Skeletal muscle cell (primary cell): ENCODE data around the gene TRIM7.
"Not testable (repeated sequence)": the region's sequence is repeated elsewhere in the genome, so short reads cannot be mapped to it uniquely, and the experiment has no call there.

ENCODE experiments used
- DNase-seq: peaks from one replicate; pipeline ENCODE4 v3.0.0-alpha.2; 2010; ENCODE audit warnings: low read depth
- H3K4me3 ChIP-seq: 2 replicates; pipeline ENCODE4 v1.5.1; 2011; ENCODE audit warnings: low read depth, mild to moderate bottlenecking, control low read depth, low read length, moderate library complexity

The TRIM7 gene

GRCh38 chr5:181215997-181216989, 11.3 kb upstream of the TRIM7 start:
- H3K4me3 ChIP-seq: peak overlapping the region; percentile 49
- DNase-seq: no peak

GRCh38 chr5:181214249-181214648, 9.3 kb upstream of the TRIM7 start:
- not testable (repeated sequence) for H3K4me3 ChIP-seq, DNase-seq

DNA sequence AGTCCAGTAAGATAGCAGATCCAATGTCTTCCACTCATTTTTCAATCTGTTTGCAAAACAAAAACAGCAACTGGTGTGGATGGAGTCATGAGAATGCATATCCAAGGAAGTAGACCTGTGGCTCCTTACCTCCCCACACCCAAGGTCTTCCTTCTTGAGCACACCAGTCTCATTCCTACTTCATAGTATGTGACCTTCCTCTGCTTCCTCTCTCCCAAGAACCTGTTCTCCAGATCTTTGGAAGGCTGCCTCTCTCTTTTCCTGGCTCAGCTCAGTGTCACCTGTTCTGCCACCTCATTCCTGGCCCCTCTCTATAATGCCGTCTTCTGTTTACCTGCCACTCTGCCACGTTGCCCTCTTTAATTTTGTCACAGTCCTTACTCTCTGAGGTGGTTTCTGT, 7.9 kb upstream of the TRIM7 start:
- no peak for DNase-seq
- H3K4me3 ChIP-seq: no peak overlapping the region

- no peak overlapping the region for H3K4me3 ChIP-seq
- no peak for DNase-seq
Measured at GRCh38 chr5:181212080-181212479, 7.1 kb upstream of the TRIM7 start.

GRCh38 chr5:181211208-181211607, 6.2 kb upstream of the TRIM7 start:
- H3K4me3 ChIP-seq: no peak overlapping the region
- no peak for DNase-seq

GRCh38 chr5:181210698-181211097, 5.7 kb upstream of the TRIM7 start:
- DNase-seq, H3K4me3 ChIP-seq: not testable (repeated sequence)

GRCh38 chr5:181210148-181210547, 5.2 kb upstream of the TRIM7 start:
- DNase-seq, H3K4me3 ChIP-seq: not testable (repeated sequence)

DNA sequence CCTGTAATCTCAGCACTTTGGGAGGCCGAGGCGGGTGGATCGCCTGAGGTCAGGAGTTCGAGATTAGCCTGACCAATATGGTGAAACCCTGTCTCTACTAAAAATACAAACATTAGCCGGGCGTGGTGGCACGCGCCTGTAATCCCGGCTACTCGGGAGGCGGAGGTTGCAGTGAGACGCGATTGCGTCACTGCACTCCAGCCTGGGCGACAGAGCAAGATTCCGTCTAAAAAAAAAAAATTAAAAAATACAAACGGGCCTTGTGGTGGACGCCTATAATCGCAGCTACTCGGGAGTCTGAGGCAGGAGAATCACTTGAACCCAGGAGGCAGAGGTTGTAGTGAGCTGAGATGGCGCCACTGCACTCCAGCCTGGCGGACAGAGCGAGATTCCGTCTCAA, 4.0 kb upstream of the TRIM7 start:
- not testable (repeated sequence) for DNase-seq, H3K4me3 ChIP-seq

- DNase-seq: no peak
- H3K4me3 ChIP-seq: peak overlapping the region; percentile 57
Measured at GRCh38 chr5:181207960-181208253, 2.9 kb upstream of the TRIM7 start.

- DNase-seq: peak; percentile 73
Measured at GRCh38 chr5:181207214-181207959, 2.4 kb upstream of the TRIM7 start.

GRCh38 chr5:181205761-181206649, 1.0 kb upstream of the TRIM7 start:
- DNase-seq: no peak
- peak overlapping the region; percentile 61 for H3K4me3 ChIP-seq

More at GRCh38 chr5:181207214-181207959, 2.4 kb upstream of the TRIM7 start:
- H3K4me3 ChIP-seq: peak overlapping the region; percentile 57

DNA sequence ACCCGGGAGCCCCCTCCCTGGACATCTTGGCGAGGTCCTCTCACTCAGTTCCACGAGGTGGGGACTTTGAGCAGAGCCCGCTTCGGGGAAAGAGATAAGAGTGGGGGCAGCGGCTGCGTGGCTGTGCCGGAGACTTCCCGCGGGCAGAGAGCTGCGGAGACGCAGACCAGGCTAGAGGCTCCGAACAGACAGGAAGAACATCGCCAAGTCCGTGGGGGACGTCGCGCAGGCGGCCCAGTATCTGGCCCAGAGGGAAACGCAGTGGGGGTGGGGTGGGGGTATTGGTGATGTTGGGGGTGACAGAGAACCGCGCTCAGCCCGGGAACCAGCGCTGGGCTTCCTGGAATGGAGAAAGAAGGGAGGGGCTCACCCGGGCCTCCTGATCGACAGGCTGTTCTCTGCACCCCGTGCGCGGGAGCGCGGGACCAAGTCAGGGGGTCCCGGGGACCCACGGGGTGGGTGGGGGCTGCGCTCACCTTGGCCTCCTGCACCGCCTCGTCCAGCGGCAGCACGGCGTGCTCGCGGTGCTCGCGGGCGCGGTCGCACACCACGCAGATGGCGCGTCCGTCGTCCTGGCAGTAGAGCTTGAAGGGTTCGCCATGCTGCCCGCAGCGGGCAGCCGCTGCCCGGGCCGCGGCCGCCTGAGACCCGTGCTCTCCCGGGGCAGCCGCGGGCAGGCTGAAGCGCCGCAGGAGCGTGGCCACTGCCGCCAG, 727 bp downstream of the TRIM7 start:
- H3K4me3 ChIP-seq: peak overlapping the region; percentile 61
- DNase-seq: no peak

DNA sequence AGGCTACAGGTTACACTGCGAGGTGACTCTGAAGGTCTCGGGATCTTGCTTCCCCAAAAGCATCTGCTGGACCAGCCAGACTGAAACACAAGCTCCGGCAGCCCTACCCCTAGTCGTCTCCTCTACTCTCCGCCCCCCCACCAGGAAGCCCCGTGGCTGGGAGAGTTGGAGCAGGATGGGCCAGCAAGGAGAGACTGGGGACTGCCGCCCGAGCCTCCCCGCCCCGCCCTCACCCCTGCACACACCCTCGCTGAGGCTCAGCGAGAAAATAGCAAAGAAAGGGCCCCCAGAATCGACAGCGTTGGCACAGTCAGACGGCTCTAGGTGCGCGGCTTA, 1.3 kb downstream of the TRIM7 start:
- H3K4me3 ChIP-seq: peak overlapping the region; percentile 61
- no peak for DNase-seq

- no peak for DNase-seq
- H3K4me3 ChIP-seq: no peak overlapping the region
Measured at GRCh38 chr5:181203093-181203711, 1.8 kb downstream of the TRIM7 start.

GRCh38 chr5:181200816-181201215, 4.2 kb downstream of the TRIM7 start:
- no peak for DNase-seq

GRCh38 chr5:181199881-181200638, 4.9 kb downstream of the TRIM7 start:
- DNase-seq: no peak
- no peak overlapping the region for H3K4me3 ChIP-seq

More at GRCh38 chr5:181200816-181201215, 4.2 kb downstream of the TRIM7 start:
- no peak overlapping the region for H3K4me3 ChIP-seq

DNA sequence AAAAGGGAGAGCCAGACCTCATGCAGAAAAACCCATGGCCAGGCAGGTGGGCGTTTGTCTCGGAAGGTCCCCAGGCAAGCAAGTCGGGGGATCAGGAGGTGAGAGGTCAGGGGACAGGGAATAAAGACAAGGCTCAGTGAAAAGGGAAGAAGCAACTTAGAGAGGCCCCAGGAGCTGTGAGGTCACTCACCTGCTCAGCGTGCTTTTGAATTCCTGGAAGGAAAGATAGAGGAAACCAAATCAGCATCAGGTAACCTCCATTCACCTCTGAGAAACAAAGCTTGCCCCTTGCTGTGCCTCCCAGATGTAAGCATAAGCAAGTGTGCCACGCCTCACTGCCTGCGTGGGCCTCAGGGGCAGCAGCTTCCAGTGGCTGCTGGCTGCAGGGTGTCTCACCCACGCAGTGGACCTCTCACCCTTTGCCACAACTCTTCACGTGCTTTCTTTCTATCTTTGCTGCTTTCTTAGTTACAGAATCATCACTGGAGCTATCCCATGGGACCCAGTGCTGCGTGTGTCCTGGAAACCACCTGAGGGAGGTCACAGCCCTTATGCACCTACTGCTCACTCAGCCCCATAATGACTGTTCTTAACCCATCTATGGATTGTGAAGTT, 6.0 kb downstream of the TRIM7 start:
- no peak for DNase-seq
- H3K4me3 ChIP-seq: no peak overlapping the region
